ENCODE data around the gene ARFGEF3. TPM values are rescaled to one million over a fixed set of nuclear protein-coding genes. Genes with fewer than 3 reads are reported as not detected.

The ARFGEF3 gene
- total RNA-seq, 1 donor from 2014 or later: 3.8 TPM

GRCh38 chr6:138219398-138219797 is 57.7 kb downstream of the ARFGEF3 start:
- Histone ChIP-seq H3K79me2 (ENCODE audit: low read depth) (no peaks in the 10 kb centered on the region), H3K4me1 (no peaks in the 10 kb centered on the region), H3K9me3 (ENCODE audit: low read depth) (no peaks in the 10 kb centered on the region), H3K9ac (no peak overlapping the region), H3K36me3 (no peaks in the 10 kb centered on the region), H3F3A (ENCODE audit: low read depth) (no peaks in the 10 kb centered on the region), H3K4me3 (no peak overlapping the region), H3K27ac (no peak overlapping the region), H3K4me2 (no peak overlapping the region), H4K20me1 (ENCODE audit: low read depth) (no peaks in the 10 kb centered on the region), H2AFZ (replicated peaks) (no peak overlapping the region), H3K27me3 (no peaks in the 10 kb centered on the region)
- peaks cover 6% of the 10 kb centered on the region for H3K27me3 Mint-ChIP-seq (ENCODE audit: insufficient read depth, low read depth)
- H3K27ac Mint-ChIP-seq: no peak overlapping the region
- H3K9me3 Mint-ChIP-seq: no peaks in the 10 kb centered on the region
- H3K4me3 Mint-ChIP-seq: no peak overlapping the region
- TF ChIP-seq EZH2 (IDR thresholded peaks at IDR 0.05): no peak
- TF ChIP-seq CTCF (IDR thresholded peaks at IDR 0.05): no peak
- no peak for TF ChIP-seq EZH2phosphoT487 (IDR thresholded peaks at IDR 0.05)
- no peaks in the 10 kb centered on the region for H3K36me3 Mint-ChIP-seq
- no peak for DNase-seq (ENCODE audit: low spot score)
- H3K4me1 Mint-ChIP-seq: no peaks in the 10 kb centered on the region

- no peak overlapping the region for H2AFZ ChIP-seq (replicated peaks)
- no peak overlapping the region for H3K4me3 Mint-ChIP-seq
- no peaks in the 10 kb centered on the region for H3K9me3 Mint-ChIP-seq
- no peaks in the 10 kb centered on the region for H3K27me3 ChIP-seq
- no peak overlapping the region for H3K9ac ChIP-seq
- peaks cover 6% of the 10 kb centered on the region for H3K27me3 Mint-ChIP-seq (ENCODE audit: insufficient read depth, low read depth)
- DNase-seq (ENCODE audit: low spot score): no peak
- H3K4me3 ChIP-seq: no peak overlapping the region
- H3F3A ChIP-seq (ENCODE audit: low read depth): no peaks in the 10 kb centered on the region
- H4K20me1 ChIP-seq (ENCODE audit: low read depth): no peaks in the 10 kb centered on the region
- H3K36me3 ChIP-seq: no peaks in the 10 kb centered on the region
- H3K27ac ChIP-seq: no peak overlapping the region
- no peaks in the 10 kb centered on the region for H3K9me3 ChIP-seq (ENCODE audit: low read depth)
- H3K4me1 Mint-ChIP-seq: no peaks in the 10 kb centered on the region
- no peaks in the 10 kb centered on the region for H3K36me3 Mint-ChIP-seq
- H3K79me2 ChIP-seq (ENCODE audit: low read depth): no peaks in the 10 kb centered on the region
- H3K4me2 ChIP-seq: no peak overlapping the region
- TF ChIP-seq CTCF (IDR thresholded peaks at IDR 0.05) (no peak), EZH2 (IDR thresholded peaks at IDR 0.05) (no peak), EZH2phosphoT487 (IDR thresholded peaks at IDR 0.05) (no peak)
- H3K4me1 ChIP-seq: no peaks in the 10 kb centered on the region
- H3K27ac Mint-ChIP-seq: no peak overlapping the region
Observed at GRCh38 chr6:138219901-138220300, 58.2 kb downstream of the ARFGEF3 start.

- DNase-seq (ENCODE audit: low spot score): no peak
- no peaks in the 10 kb centered on the region for H4K20me1 ChIP-seq (ENCODE audit: low read depth)
- no peak overlapping the region for H3K4me2 ChIP-seq
- H3K27me3 Mint-ChIP-seq (ENCODE audit: insufficient read depth, low read depth): peaks cover 6% of the 10 kb centered on the region
- H3K4me3 ChIP-seq: no peak overlapping the region
- H3K4me1 ChIP-seq: peaks cover 3% of the 10 kb centered on the region
- no peaks in the 10 kb centered on the region for H3K9me3 Mint-ChIP-seq
- H3F3A ChIP-seq (ENCODE audit: low read depth): no peaks in the 10 kb centered on the region
- H3K27ac Mint-ChIP-seq: no peak overlapping the region
- H3K4me3 Mint-ChIP-seq: no peak overlapping the region
- H3K36me3 ChIP-seq: no peaks in the 10 kb centered on the region
- H3K27ac ChIP-seq: no peak overlapping the region
- no peaks in the 10 kb centered on the region for H3K9me3 ChIP-seq (ENCODE audit: low read depth)
- H2AFZ ChIP-seq (replicated peaks): no peak overlapping the region
- no peak overlapping the region for H3K9ac ChIP-seq
- H3K36me3 Mint-ChIP-seq: no peaks in the 10 kb centered on the region
- H3K79me2 ChIP-seq (ENCODE audit: low read depth): no peaks in the 10 kb centered on the region
- H3K27me3 ChIP-seq: no peaks in the 10 kb centered on the region
- TF ChIP-seq EZH2 (IDR thresholded peaks at IDR 0.05) (no peak), EZH2phosphoT487 (IDR thresholded peaks at IDR 0.05) (no peak), CTCF (IDR thresholded peaks at IDR 0.05) (no peak)
- H3K4me1 Mint-ChIP-seq: peaks cover 14% of the 10 kb centered on the region
Observed at GRCh38 chr6:138222901-138223546, 61.3 kb downstream of the ARFGEF3 start.
